GM12878 (cell line): ENCODE results near the gene SCP2. TPM values are rescaled to one million over a fixed set of nuclear protein-coding genes. Genes with fewer than 3 reads are reported as not detected.

Experiments
- ATAC-seq: fragments of 200-7000 bp; cut with Tn5 transposase; 3 replicates; pipeline ENCODE4 v1.9.1; 2020; ENCODE audit warnings: mild to moderate bottlenecking, moderate library complexity
- BruUV-seq: library from RNA; stranded (reverse); fragments of 400-500 nt; replicated peaks from 2 replicates; lab custom pipeline; 2021; lab: Mats Ljungman, UMichigan
- CTCF ChIA-PET: fragments of 300-600 bp; sonication (Branson Sonifier 250); formaldehyde crosslinking; extraction: SDS; loops from one replicate; lab custom pipeline; 2021; ENCODE audit warnings: inconsistent platforms; lab: Yijun Ruan, JAX
- POLR2A ChIA-PET: fragments of 350-600 bp; formaldehyde crosslinking; extraction: SDS; loops from one replicate; lab custom pipeline; 2021; ENCODE audit warnings: inconsistent platforms; lab: Charles Lee
- RAD21 ChIA-PET: fragments of 300-600 bp; sonication (Branson Sonifier 250); formaldehyde crosslinking; loops from one replicate; lab custom pipeline; 2023; ENCODE audit warnings: antibody characterized with exemption; ENCODE audit not compliant: unreplicated experiment; lab: Charles Lee
- SMC1A ChIA-PET: fragments of 300-600 bp; sonication (Branson Sonifier 250); formaldehyde crosslinking; loops from one replicate; lab custom pipeline; 2023; ENCODE audit not compliant: unreplicated experiment, uncharacterized antibody; lab: Charles Lee
- DNase-seq: peaks from one replicate; pipeline ENCODE4 v3.0.0-alpha.2; 2011; ENCODE audit warnings: low read depth, low spot score
- FAIRE-seq: peaks from 3 replicates; lab custom pipeline; 2011; peaks lifted over from hg19 to GRCh38; lab: Jason Lieb, UNC
- H2AFZ ChIP-seq: 2 replicates; pipeline ENCODE4 v1.6.0; 2011; ENCODE audit warnings: low read depth, low read length, control low read depth; ENCODE audit not compliant: control insufficient read depth
- H3K27ac ChIP-seq: 2 replicates; pipeline ENCODE4 v1.5.1; 2011; ENCODE audit warnings: control low read depth; ENCODE audit not compliant: control insufficient read depth, insufficient read depth
- H3K27me3 ChIP-seq, 2 experiments: replicated peaks in 1 of 2; 2 replicates each; pipeline versions ENCODE4 v1.6.0 to v1.6.1; 2011; ENCODE audit warnings: low read length in 1 of 2; ENCODE audit not compliant: control insufficient read depth in 2 of 2, insufficient read depth in 2 of 2
- H3K36me3 ChIP-seq, 2 experiments: 2 replicates each; pipeline ENCODE4 v1.5.1; 2011; ENCODE audit warnings: low read length in 1 of 2; ENCODE audit not compliant: control insufficient read depth in 2 of 2, insufficient read depth in 2 of 2
- H3K4me1 ChIP-seq: 2 replicates; pipeline ENCODE4 v1.6.1; 2011; ENCODE audit warnings: mild to moderate bottlenecking, low read length, moderate library complexity, mixed read lengths; ENCODE audit not compliant: control insufficient read depth, insufficient read depth
- H3K4me2 ChIP-seq: 2 replicates; pipeline ENCODE4 v1.6.0; 2011; ENCODE audit warnings: control low read depth; ENCODE audit not compliant: control insufficient read depth, insufficient read depth
- H3K4me3 ChIP-seq: fragments of 200-600 bp; sonication (generic); 2 replicates; pipeline ENCODE4 v1.5.1; 2016
- H3K79me2 ChIP-seq: 2 replicates; pipeline ENCODE4 v1.6.0; 2011; ENCODE audit warnings: low read length; ENCODE audit not compliant: control insufficient read depth, insufficient read depth
- H3K9ac ChIP-seq: 2 replicates; pipeline ENCODE4 v1.8.0; 2011; ENCODE audit warnings: low read length, control low read depth, mixed read lengths; ENCODE audit not compliant: control insufficient read depth, insufficient read depth
- H3K9me3 ChIP-seq: replicated peaks from 3 replicates; pipeline ENCODE4 v1.5.1; 2011; ENCODE audit warnings: mild to moderate bottlenecking, low read length; ENCODE audit not compliant: control insufficient read depth, insufficient read depth
- H4K20me1 ChIP-seq: 2 replicates; pipeline ENCODE4 v1.6.0; 2011; ENCODE audit not compliant: control insufficient read depth, insufficient read depth
- BHLHE40 ChIP-seq, 2 experiments: fragments of 450-650 bp in 1 of 2; IDR thresholded peaks; 2 replicates each; pipeline ENCODE4 v1.6.1; 2011 to 2017; ENCODE audit warnings: low read depth in 2 of 2, borderline replicate concordance in 1 of 2, improper control_type of control experiment in 1 of 2, low read length in 1 of 2, mild to moderate bottlenecking in 1 of 2
- FOXM1 ChIP-seq: IDR thresholded peaks from 2 replicates; pipeline ENCODE4 v1.6.1; 2012; ENCODE audit warnings: low read depth, mild to moderate bottlenecking, inconsistent platforms, low read length, moderate library complexity
- HDAC6 ChIP-seq: fragments of 200-600 bp; sonication (generic); IDR thresholded peaks from one replicate; pipeline ENCODE4 v1.8.0; 2017; ENCODE audit warnings: antibody characterized with exemption; ENCODE audit not compliant: unreplicated experiment
- JUNB ChIP-seq: IDR thresholded peaks from 2 replicates; pipeline ENCODE4 v1.6.1; 2016; ENCODE audit warnings: antibody characterized with exemption, mild to moderate bottlenecking
- NR2C1 ChIP-seq: fragments of 450-650 bp; IDR thresholded peaks from 2 replicates; pipeline ENCODE4 v1.6.1; 2017; ENCODE audit warnings: antibody characterized with exemption, mild to moderate bottlenecking, moderate library complexity
- RB1 ChIP-seq: fragments of 450-650 bp; formaldehyde crosslinking; IDR thresholded peaks from 2 replicates; pipeline ENCODE4 v1.6.1; 2017; ENCODE audit warnings: mild to moderate bottlenecking, borderline replicate concordance
- RFX5 ChIP-seq: IDR thresholded peaks from 2 replicates; pipeline ENCODE4 v1.6.1; 2011; ENCODE audit warnings: low read depth, low read length, improper control_type of control experiment
- RUNX3 ChIP-seq: IDR thresholded peaks from 2 replicates; pipeline ENCODE4 v1.6.1; 2012; ENCODE audit warnings: low read length, inconsistent platforms
- SIX5 ChIP-seq: IDR thresholded peaks from 2 replicates; pipeline ENCODE4 v1.6.1; 2011; ENCODE audit warnings: mild to moderate bottlenecking, low read depth, low read length, moderate library complexity; ENCODE audit not compliant: severe bottlenecking
- SMAD1 ChIP-seq: fragments of 450-650 bp; IDR thresholded peaks from 2 replicates; pipeline ENCODE4 v1.6.1; 2018; ENCODE audit warnings: mild to moderate bottlenecking, low read depth; ENCODE audit not compliant: partially characterized antibody
- TARDBP ChIP-seq: IDR thresholded peaks from 2 replicates; pipeline ENCODE4 v1.6.1; 2016; ENCODE audit warnings: borderline replicate concordance
- ZNF217 ChIP-seq: fragments of 450-650 bp; IDR thresholded peaks from 2 replicates; pipeline ENCODE4 v1.6.1; 2017; ENCODE audit warnings: antibody characterized with exemption, mild to moderate bottlenecking
- ZNF274 ChIP-seq: IDR thresholded peaks from one replicate; pipeline ENCODE4 v1.8.0; 2011; ENCODE audit not compliant: insufficient read length, insufficient read depth
- ZNF622 ChIP-seq: fragments of 450-650 bp; IDR thresholded peaks from 2 replicates; pipeline ENCODE4 v1.6.1; 2017; ENCODE audit warnings: mild to moderate bottlenecking, inconsistent platforms
- WGBS: methylation state at CpG from one replicate; pipeline ENCODE4 v1.1.6; 2016; ENCODE audit warnings: low lambda C conversion rate; ENCODE audit not compliant: insufficient replicate concordance, insufficient coverage; ENCODE audit errors: missing lambda C conversion rate; 5-methylcytosine and 5-hydroxymethylcytosine counted together
- in situ Hi-C: fragments of 300-500 bp; cut with MboI; formaldehyde crosslinking; loops from 9 replicates; pipeline ENCODE4 v1.14.3; 2018; ENCODE audit warnings: mixed read lengths
- intact Hi-C: fragments of 100-400 bp; cut with micrococcal nuclease; formaldehyde crosslinking; loops from one replicate; pipeline ENCODE4 v1.14.2; 2022; ENCODE audit not compliant: unreplicated experiment
- polyA plus RNA-seq, 11 experiments: library from polyadenylated mRNA; depleted of rRNA in 4 of 11; unstranded in 6 of 11; stranded (reverse) in 5 of 11; fragments of >200 nt; fragmentation: Nextera tagmentation in 4 of 11; fragmentation: Illumina TruSeq in 1 of 11; extraction: Ambion mirVana in 4 of 11; extraction: Trizol in 1 of 11; gene quantifications; 1 replicate in 1 of 11; 2 replicates in 10 of 11; pipeline versions ENCODE4 v1.2.1 to v1.2.3, GENCODE V29; 2011 to 2016; ENCODE audit warnings: inconsistent platforms in 2 of 11, missing spikeins in 2 of 11, low read depth in 1 of 11
- total RNA-seq, 4 experiments: library from RNA; depleted of rRNA in 3 of 4; stranded (reverse); fragments of >200 nt in 3 of 4; fragmentation: Illumina TruSeq in 1 of 4; extraction: Trizol in 1 of 4; gene quantifications; 2 replicates each; pipeline versions ENCODE4 v1.2.1 to v1.2.3, GENCODE V29; 2013 to 2021
- TF ChIP-seq, protein P1 (sequence below): IDR thresholded peaks from 2 replicates; pipeline ENCODE4 v1.6.1; 2012; ENCODE audit warnings: low read depth, low read length, improper control_type of control experiment

The SCP2 gene
- total and polyA plus RNA-seq, 10 of the 15 experiments (the other 5 are each of a cell fraction or from before 2014, with no cell fraction given): 74.3 to 327 (median 127) TPM

DNA sequence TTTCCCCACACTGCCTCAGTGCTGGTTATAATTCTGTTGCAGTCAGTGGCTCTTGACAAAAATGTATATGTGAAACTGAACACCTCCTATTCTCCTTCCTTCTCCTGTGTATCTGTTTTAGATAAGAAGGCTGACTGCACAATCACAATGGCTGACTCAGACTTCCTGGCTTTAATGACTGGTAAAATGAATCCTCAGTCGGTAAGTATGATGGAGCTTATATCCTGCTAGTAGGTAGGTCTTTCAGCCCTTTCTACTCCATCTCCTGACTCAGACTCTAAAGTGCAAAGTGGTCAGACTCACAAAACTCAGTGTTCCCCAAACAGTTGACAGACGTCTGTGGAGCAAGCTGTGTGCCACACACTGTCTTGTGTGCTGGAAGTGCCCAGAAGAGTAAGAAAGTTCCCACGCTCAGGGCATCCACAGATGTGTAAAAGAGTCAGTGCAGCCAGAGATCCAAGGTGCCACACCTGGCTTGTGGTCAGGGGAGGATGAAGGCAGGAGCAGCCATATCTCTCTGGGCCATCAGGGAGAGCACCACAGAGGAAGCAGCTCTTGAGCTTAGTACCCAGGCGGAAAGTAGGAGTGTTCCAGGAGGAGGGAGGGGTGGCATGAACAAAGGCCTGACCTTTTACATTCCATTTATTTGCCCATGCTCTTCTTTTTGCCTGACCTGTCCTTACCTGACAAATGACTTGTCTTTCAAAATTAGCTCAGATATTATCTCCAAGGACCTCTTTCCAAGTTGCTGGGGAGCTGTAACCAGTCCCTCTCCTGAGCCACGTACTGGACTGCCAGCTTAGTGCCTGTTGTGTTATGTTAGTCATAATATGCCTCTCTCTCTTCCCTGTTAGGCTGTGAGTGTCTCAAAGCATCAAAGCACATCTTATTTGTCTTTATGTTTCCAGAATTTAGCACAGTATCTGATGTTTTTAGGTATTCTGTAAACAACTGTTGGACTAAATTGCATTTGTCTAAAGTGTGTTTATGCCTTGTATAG lies 121.0 kb downstream of the SCP2 start (continued):
- no peak for TF ChIP-seq BHLHE40 (IDR thresholded peaks at IDR 0.05; ENCODE audit: borderline replicate concordance in 1 of 2, low read depth in 2 of 2, low read length in 1 of 2)
- no peak for TF ChIP-seq SIX5

DNA sequence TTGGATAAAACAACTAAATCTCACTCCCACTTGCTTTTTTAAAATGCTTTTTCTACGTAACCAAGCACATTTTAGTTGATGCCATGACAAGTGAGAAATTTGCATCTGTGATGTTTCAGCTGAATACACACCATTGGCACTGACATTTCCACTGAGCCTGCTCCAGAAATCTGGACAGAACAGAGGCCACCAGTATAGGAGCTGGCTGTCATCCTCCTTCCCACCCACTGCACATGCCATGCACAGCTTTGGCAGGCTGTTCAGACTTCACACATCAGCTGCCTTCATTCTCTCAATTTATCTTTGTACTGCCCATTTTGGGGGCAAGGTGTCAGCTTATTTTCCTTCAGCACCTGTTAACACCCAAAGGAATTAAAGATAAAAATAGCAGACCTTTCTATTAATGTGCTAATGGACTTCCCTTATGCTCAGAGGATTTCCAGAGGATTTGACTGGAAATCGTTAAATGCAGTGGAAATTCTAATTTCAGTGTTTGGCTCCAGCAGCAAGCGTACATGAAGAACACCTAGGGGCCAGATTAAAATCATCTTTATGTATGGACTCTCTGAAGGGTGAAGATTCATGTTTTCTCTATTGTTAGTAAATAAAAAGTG lies 122.0 kb downstream of the SCP2 start:
- H3K9me3 ChIP-seq: no peaks in the 10 kb centered on the region
- no peak for DNase-seq
- ChIA-PET SMC1A (no interaction called here), POLR2A (no interaction called here), RAD21 (no interaction called here), CTCF (interaction anchor here (1.1 to 1.3 kb wide), 2 partner anchors 9 to 11 kb away, joined by 3 read pairs; no protein-coding TSS in a partner anchor)
- H3K79me2 ChIP-seq: no peaks in the 10 kb centered on the region
- no peak overlapping the region for H2AFZ ChIP-seq
- H3K4me1 ChIP-seq: no peaks in the 10 kb centered on the region
- in situ Hi-C loops: no loop called here
- no peak for ATAC-seq
- no TSS peak for BruUV-seq
- H4K20me1 ChIP-seq: no peaks in the 10 kb centered on the region
- H3K4me2 ChIP-seq: no peak overlapping the region
- no peaks in the 10 kb centered on the region for H3K27me3 ChIP-seq
- no peak overlapping the region for H3K9ac ChIP-seq
- H3K36me3 ChIP-seq: peaks cover 2 to 7% of the 10 kb centered on the region in 2 experiments; a peak in 3 of 4 replicates
- FAIRE-seq: no peak
- TF ChIP-seq JUNB: no peak
- no peak for TF ChIP-seq FOXM1
- no peak for TF ChIP-seq NR2C1
- no peak for TF ChIP-seq ZNF217
- no peak for TF ChIP-seq RUNX3
- TF ChIP-seq ZNF274: no peak
- no peak for TF ChIP-seq TARDBP
- no peak for TF ChIP-seq ZNF622
- TF ChIP-seq RFX5: no peak
- TF ChIP-seq HDAC6: no peak
- TF ChIP-seq RB1: no peak
- TF ChIP-seq, protein P1, sequence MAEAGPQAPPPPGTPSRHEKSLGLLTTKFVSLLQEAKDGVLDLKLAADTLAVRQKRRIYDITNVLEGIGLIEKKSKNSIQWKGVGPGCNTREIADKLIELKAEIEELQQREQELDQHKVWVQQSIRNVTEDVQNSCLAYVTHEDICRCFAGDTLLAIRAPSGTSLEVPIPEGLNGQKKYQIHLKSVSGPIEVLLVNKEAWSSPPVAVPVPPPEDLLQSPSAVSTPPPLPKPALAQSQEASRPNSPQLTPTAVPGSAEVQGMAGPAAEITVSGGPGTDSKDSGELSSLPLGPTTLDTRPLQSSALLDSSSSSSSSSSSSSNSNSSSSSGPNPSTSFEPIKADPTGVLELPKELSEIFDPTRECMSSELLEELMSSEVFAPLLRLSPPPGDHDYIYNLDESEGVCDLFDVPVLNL: no peak
- TF ChIP-seq SMAD1: no peak
- 53% methylated on average over 3 of the region's 3 CpGs for WGBS
- no peak overlapping the region for H3K4me3 ChIP-seq
- no peak overlapping the region for H3K27ac ChIP-seq
- intact Hi-C loops: no loop called here
